Activated naive CD4-positive, alpha-beta T cell treated with Interleukin-2 at 50 U/mL for 16 hours (primary cell): ENCODE measurements around the gene KLHL10.
"Not testable (repeated sequence)": the region's sequence is repeated elsewhere in the genome, so short reads cannot be mapped to it uniquely, and the experiment has no call there.

Experiments used
- DNase-seq: peaks from one replicate; pipeline ENCODE4 v3.0.0-alpha.2; 2020

Gene KLHL10

GRCh38 chr17:41813699-41814124, 23.9 kb upstream of the KLHL10 start:
- DNase-seq: no peak

GRCh38 chr17:41814195-41814594, 23.4 kb upstream of the KLHL10 start:
- no peak for DNase-seq

GRCh38 chr17:41816637-41817320, 20.8 kb upstream of the KLHL10 start:
- DNase-seq: no peak

GRCh38 chr17:41818024-41818423, 19.6 kb upstream of the KLHL10 start:
- no peak for DNase-seq

- DNase-seq: no peak
Measured at GRCh38 chr17:41821776-41822175, 15.8 kb upstream of the KLHL10 start.

GRCh38 chr17:41822216-41823140, 15.1 kb upstream of the KLHL10 start:
- no peak for DNase-seq

- no peak for DNase-seq
Measured at GRCh38 chr17:41823141-41823524, 14.5 kb upstream of the KLHL10 start.

- no peak for DNase-seq
Measured at GRCh38 chr17:41823580-41823979, 14.0 kb upstream of the KLHL10 start.

- DNase-seq: no peak
Measured at GRCh38 chr17:41824086-41824485, 13.5 kb upstream of the KLHL10 start.

GRCh38 chr17:41825175-41825845, 12.3 kb upstream of the KLHL10 start:
- no peak for DNase-seq

GRCh38 chr17:41829961-41830360, 7.7 kb upstream of the KLHL10 start:
- DNase-seq: not testable (repeated sequence)

GRCh38 chr17:41835214-41835799, 2.3 kb upstream of the KLHL10 start:
- DNase-seq: no peak

GRCh38 chr17:41835800-41836549, 1.6 kb upstream of the KLHL10 start, which contains the start of gene NT5C3B:
TSS of gene NT5C3B (minus strand) at chr17:41836232. CDS start at chr17:41836193, 39 bp downstream.
- DNase-seq: peak; percentile 41

GRCh38 chr17:41836550-41837196, 952 bp upstream of the KLHL10 start:
- DNase-seq: no peak

GRCh38 chr17:41839448-41839847, 1.8 kb downstream of the KLHL10 start:
- DNase-seq: not testable (repeated sequence)

GRCh38 chr17:41840781-41841180, 3.2 kb downstream of the KLHL10 start:
- not testable (repeated sequence) for DNase-seq

GRCh38 chr17:41844971-41845370, 7.3 kb downstream of the KLHL10 start:
- DNase-seq: no peak

GRCh38 chr17:41848788-41849187, 11.2 kb downstream of the KLHL10 start:
- no peak for DNase-seq

- DNase-seq: no peak
Measured at GRCh38 chr17:41849251-41849990, 11.8 kb downstream of the KLHL10 start.

- DNase-seq: not testable (repeated sequence)
Measured at GRCh38 chr17:41851382-41851781, 13.8 kb downstream of the KLHL10 start.
